Right lobe of liver (tissue), 6 donors: ENCODE data around the gene PGM1. TPM values are rescaled to one million over a fixed set of nuclear protein-coding genes. Genes with fewer than 3 reads are reported as not detected.

Experiments
- ATAC-seq, 4 donors: fragments of 200-7000 bp; cut with Tn5 transposase; one replicate each; pipeline ENCODE4 v1.9.1; 2020; ENCODE audit warnings: mild to moderate bottlenecking in 4 of 4, moderate library complexity in 4 of 4
- DNase-seq, 3 donors: peaks; one replicate each; pipeline ENCODE4 v3.0.0-alpha.2; 2020
- H3K27ac ChIP-seq, 3 donors: fragments of 200-600 bp; one replicate each; pipeline ENCODE4 v1.8.0; 2022
- H3K27me3 ChIP-seq, 2 donors: fragments of 200-600 bp; one replicate each; pipeline ENCODE4 v1.8.0; 2022
- H3K36me3 ChIP-seq, 4 donors: fragments of 200-600 bp; sonication (generic) in 1 of 4; one replicate each; pipeline versions ENCODE4 v1.5.1 to v1.8.0; 2017 to 2022; ENCODE audit warnings: control low read depth in 1 of 4
- H3K4me1 ChIP-seq, 4 donors: fragments of 200-600 bp; sonication (generic) in 1 of 4; one replicate each; pipeline versions ENCODE4 v1.5.1 to v1.8.0; 2017 to 2022; ENCODE audit warnings: control low read depth in 1 of 4
- H3K4me3 ChIP-seq, 3 donors: fragments of 200-600 bp; one replicate each; pipeline ENCODE4 v1.8.0; 2022
- H3K9me3 ChIP-seq, 4 donors: fragments of 200-600 bp; sonication (generic) in 1 of 4; one replicate each; pipeline versions ENCODE4 v1.5.1 to v1.8.0; 2017 to 2022; ENCODE audit warnings: control low read depth in 1 of 4
- CTCF ChIP-seq, 4 donors: fragments of 200-600 bp in 3 of 4; fragments of 450-650 bp in 1 of 4; IDR thresholded peaks; one replicate each; pipeline versions ENCODE4 v1.5.1 to v1.8.0; 2016 to 2022; ENCODE audit warnings: antibody characterized with exemption in 4 of 4, mild to moderate bottlenecking in 2 of 4
- POLR2A ChIP-seq: fragments of 450-650 bp; IDR thresholded peaks from one replicate; pipeline ENCODE4 v1.6.1; 2017; ENCODE audit warnings: antibody characterized with exemption, mild to moderate bottlenecking
- WGBS: methylation state at CpG from one replicate; pipeline ENCODE4 v1.1.6; 2018; ENCODE audit warnings: low coverage, low lambda C conversion rate; ENCODE audit not compliant: insufficient coverage; ENCODE audit errors: missing lambda C conversion rate; 5-methylcytosine and 5-hydroxymethylcytosine counted together
- intact Hi-C, 2 donors: fragments of 100-400 bp; cut with DNase I; formaldehyde crosslinking; loops; one replicate each; pipeline versions ENCODE4 v1.11.2 to v1.14.1; 2022
- total RNA-seq, 6 experiments: library from RNA; depleted of rRNA in 2 of 6; stranded (reverse); fragments of >200 nt in 2 of 6; fragmentation: NEBNext Ultra II Directional in 3 of 6; extraction: Animal tissue kit (Norgen Biotek cat#: 25700) in 3 of 6; gene quantifications; one replicate each; pipeline versions ENCODE4 v1.1.0 to v1.2.4, GENCODE V29; 2016 to 2023
- donor health status: DM: no; HTN: yes; CAD: no.
- donor health status: DM: no; HTN: no; CAD: no.
- donor health status: DM: no; HTN: no; CAD: no.
- donor health status: DM: no; HTN: yes; CAD: no.
- donor health status: DM: no; HTN: yes; CAD: no.

The PGM1 gene
- total RNA-seq, 6 experiments from 2014 or later, result 127 to 220 (median 157) TPM

GRCh38 chr1:63622849-63623566, 29.8 kb downstream of the PGM1 start:
- Histone ChIP-seq H3K36me3 (no peaks in the 10 kb centered on the region), H3K9me3 (no peaks in the 10 kb centered on the region), H3K27me3 (no peaks in the 10 kb centered on the region), H3K4me1 (peaks cover 0 to 31% (median 9%) of the 10 kb centered on the region in 4 donors), H3K4me3 (no peak overlapping the region), H3K27ac (no peak overlapping the region)
- intact Hi-C loops, result no loop called here
- no peak for ATAC-seq
- no peak for TF ChIP-seq CTCF (IDR thresholded peaks at IDR 0.05)
- no peak for TF ChIP-seq POLR2A
- WGBS, result 91% methylated on average over 6 of the region's 7 CpGs
- DNase-seq, result no peak

- DNase-seq, result no peak
- no peak overlapping the region for H3K27ac ChIP-seq
- H3K27me3 ChIP-seq, result no peaks in the 10 kb centered on the region
- 87% methylated on average over 4 of the region's 4 CpGs for WGBS
- intact Hi-C loops, result no loop called here
- H3K36me3 ChIP-seq, result no peaks in the 10 kb centered on the region
- no peak for ATAC-seq
- no peak overlapping the region for H3K4me3 ChIP-seq
- TF ChIP-seq CTCF (IDR thresholded peaks at IDR 0.05) (no peak), POLR2A (no peak)
- no peaks in the 10 kb centered on the region for H3K9me3 ChIP-seq
- peaks cover 0 to 35% (median 12%) of the 10 kb centered on the region in 4 donors for H3K4me1 ChIP-seq
Measured at GRCh38 chr1:63623952-63624351, 30.7 kb downstream of the PGM1 start.

GRCh38 chr1:63624911-63625310, 31.7 kb downstream of the PGM1 start:
- intact Hi-C loops, result no loop called here
- no peak for ATAC-seq
- H3K9me3 ChIP-seq, result no peaks in the 10 kb centered on the region

GRCh38 chr1:63626222-63626621, 33.0 kb downstream of the PGM1 start:
- H3K27me3 ChIP-seq, result no peaks in the 10 kb centered on the region
- no peaks in the 10 kb centered on the region for H3K9me3 ChIP-seq
- intact Hi-C loops, result no loop called here
- H3K4me3 ChIP-seq, result no peak overlapping the region
- DNase-seq, result no peak
- H3K27ac ChIP-seq, result peak overlapping the region in 2 of 3 donors; percentile 1 to 48
- 28% methylated on average over 2 of the region's 2 CpGs for WGBS
- ATAC-seq, result peak; percentile 82 to 90 (median 85)
- peaks cover 1 to 13% (median 3%) of the 10 kb centered on the region in 4 donors for H3K36me3 ChIP-seq
- H3K4me1 ChIP-seq, result peaks cover 0 to 43% (median 18%) of the 10 kb centered on the region in 4 donors
- TF ChIP-seq CTCF (IDR thresholded peaks at IDR 0.05) (no peak), POLR2A (no peak)

More at GRCh38 chr1:63624911-63625310, 31.7 kb downstream of the PGM1 start:
- peaks cover 0 to 6% (median 0%) of the 10 kb centered on the region in 4 donors for H3K36me3 ChIP-seq
- no peak overlapping the region for H3K4me3 ChIP-seq
- TF ChIP-seq POLR2A (no peak), CTCF (IDR thresholded peaks at IDR 0.05) (peak in 1 of 4 donors; percentile 34)
- WGBS, result 48% methylated on average over 1 of the region's 1 CpG
- no peaks in the 10 kb centered on the region for H3K27me3 ChIP-seq
- no peak overlapping the region for H3K27ac ChIP-seq
- peaks cover 0 to 41% (median 16%) of the 10 kb centered on the region in 4 donors for H3K4me1 ChIP-seq
- no peak for DNase-seq
